UCSD-AML1 (cell line): Measurements from ENCODE around the gene WWOX.

Experiments
- DNase-seq: peaks from one replicate; lab custom pipeline; 2025; ENCODE audit not compliant: unreplicated experiment; lab: John Stamatoyannopoulos, UW

The WWOX gene

GRCh38 chr16:79097771-79098170 is 998.3 kb downstream of the WWOX start:
- no peak for DNase-seq

- no peak for DNase-seq
These were observed 999.5 kb downstream of the WWOX start for GRCh38 chr16:79098907-79099306.

GRCh38 chr16:79099716-79100115 is 1000.3 kb downstream of the WWOX start:
- no peak for DNase-seq

- DNase-seq = no peak
These were observed 1001.0 kb downstream of the WWOX start for GRCh38 chr16:79100447-79100846.

GRCh38 chr16:79101491-79101890 is 1002.0 kb downstream of the WWOX start:
- DNase-seq = no peak

GRCh38 chr16:79104567-79104966 is 1005.1 kb downstream of the WWOX start:
- DNase-seq = no peak

GRCh38 chr16:79107301-79107700 is 1007.8 kb downstream of the WWOX start:
- DNase-seq = no peak

- no peak for DNase-seq
These were observed 1010.3 kb downstream of the WWOX start for GRCh38 chr16:79109771-79110170.

GRCh38 chr16:79110242-79110641 is 1010.8 kb downstream of the WWOX start:
- DNase-seq = no peak

- DNase-seq = no peak
These were observed 1011.5 kb downstream of the WWOX start for GRCh38 chr16:79110953-79111352.

GRCh38 chr16:79112462-79112861 is 1013.0 kb downstream of the WWOX start:
- no peak for DNase-seq

GRCh38 chr16:79113826-79114225 is 1014.4 kb downstream of the WWOX start:
- no peak for DNase-seq

- no peak for DNase-seq
These were observed 1015.3 kb downstream of the WWOX start for GRCh38 chr16:79114759-79115158.

- no peak for DNase-seq
These were observed 1022.5 kb downstream of the WWOX start for GRCh38 chr16:79121906-79122305.

GRCh38 chr16:79122343-79122742 is 1022.9 kb downstream of the WWOX start:
- DNase-seq = no peak

GRCh38 chr16:79124016-79124756 is 1024.7 kb downstream of the WWOX start:
- DNase-seq = no peak

GRCh38 chr16:79127766-79128165 is 1028.3 kb downstream of the WWOX start:
- no peak for DNase-seq

- DNase-seq = no peak
These were observed 1029.3 kb downstream of the WWOX start for GRCh38 chr16:79128706-79129105.

GRCh38 chr16:79130616-79131015 is 1031.2 kb downstream of the WWOX start:
- DNase-seq = no peak

- no peak for DNase-seq
These were observed 1032.0 kb downstream of the WWOX start for GRCh38 chr16:79131321-79132075.

- DNase-seq = no peak
These were observed 1033.2 kb downstream of the WWOX start for GRCh38 chr16:79132701-79133100.

GRCh38 chr16:79134300-79134699 is 1034.8 kb downstream of the WWOX start:
- no peak for DNase-seq
